ENCODE results near the gene CPN2.

CPN2 gene, protein sequence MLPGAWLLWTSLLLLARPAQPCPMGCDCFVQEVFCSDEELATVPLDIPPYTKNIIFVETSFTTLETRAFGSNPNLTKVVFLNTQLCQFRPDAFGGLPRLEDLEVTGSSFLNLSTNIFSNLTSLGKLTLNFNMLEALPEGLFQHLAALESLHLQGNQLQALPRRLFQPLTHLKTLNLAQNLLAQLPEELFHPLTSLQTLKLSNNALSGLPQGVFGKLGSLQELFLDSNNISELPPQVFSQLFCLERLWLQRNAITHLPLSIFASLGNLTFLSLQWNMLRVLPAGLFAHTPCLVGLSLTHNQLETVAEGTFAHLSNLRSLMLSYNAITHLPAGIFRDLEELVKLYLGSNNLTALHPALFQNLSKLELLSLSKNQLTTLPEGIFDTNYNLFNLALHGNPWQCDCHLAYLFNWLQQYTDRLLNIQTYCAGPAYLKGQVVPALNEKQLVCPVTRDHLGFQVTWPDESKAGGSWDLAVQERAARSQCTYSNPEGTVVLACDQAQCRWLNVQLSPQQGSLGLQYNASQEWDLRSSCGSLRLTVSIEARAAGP
- total RNA-seq = 0 to 0.03 (median 0) reads per million in 9 experiments

DNA sequence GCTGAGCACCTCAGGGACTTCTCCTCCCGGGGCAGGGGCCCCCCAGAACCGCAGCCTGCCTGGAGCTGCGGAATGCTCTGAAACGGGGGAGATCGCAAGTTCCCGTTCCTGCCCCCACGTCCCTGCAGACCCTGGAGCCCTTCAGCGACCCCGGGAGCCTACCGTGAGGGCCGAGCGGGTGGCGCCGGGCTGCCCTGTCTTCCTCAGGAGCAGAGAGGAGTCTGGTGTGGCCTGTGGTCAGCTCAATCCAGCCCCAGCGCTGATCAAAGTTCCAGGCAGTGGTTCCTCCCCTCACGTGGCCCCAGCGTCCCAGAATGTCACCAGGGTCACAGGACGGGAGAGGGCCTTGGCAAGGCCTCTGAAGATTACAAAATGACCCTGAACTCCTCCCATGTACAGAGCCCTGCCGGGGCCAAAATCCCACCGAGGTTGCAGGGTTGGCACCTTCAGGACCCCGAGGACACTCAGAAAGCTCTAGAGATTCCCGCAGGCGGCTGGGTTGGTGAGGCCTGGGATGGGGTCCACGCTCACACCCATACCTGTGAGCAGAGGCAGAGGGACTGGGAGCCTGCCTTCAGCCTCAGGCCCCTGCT lies at the start of gene CPN2:
CPN2 (minus strand) TSS at position 249 of the 593 bp plus-strand sequence. CDS start 8,626 bp downstream, outside the sequence.
- Mint-ChIP-seq H3K36me3 (ENCODE audit: insufficient read depth) (no peaks in the 10 kb centered on the region), H3K9me3 (no peaks in the 10 kb centered on the region), H3K4me3 (no peak within 1 kb of the TSS), H3K27me3 (peaks cover 6 to 11% of the 10 kb centered on the region in 2 donors), H3K27ac (no peak within 1 kb of the TSS), H3K4me1 (ENCODE audit: low read depth in 2 of 2) (no peaks in the 10 kb centered on the region)
- DNase-seq (no peak), ATAC-seq (replicated peaks) (no peak)

DNA sequence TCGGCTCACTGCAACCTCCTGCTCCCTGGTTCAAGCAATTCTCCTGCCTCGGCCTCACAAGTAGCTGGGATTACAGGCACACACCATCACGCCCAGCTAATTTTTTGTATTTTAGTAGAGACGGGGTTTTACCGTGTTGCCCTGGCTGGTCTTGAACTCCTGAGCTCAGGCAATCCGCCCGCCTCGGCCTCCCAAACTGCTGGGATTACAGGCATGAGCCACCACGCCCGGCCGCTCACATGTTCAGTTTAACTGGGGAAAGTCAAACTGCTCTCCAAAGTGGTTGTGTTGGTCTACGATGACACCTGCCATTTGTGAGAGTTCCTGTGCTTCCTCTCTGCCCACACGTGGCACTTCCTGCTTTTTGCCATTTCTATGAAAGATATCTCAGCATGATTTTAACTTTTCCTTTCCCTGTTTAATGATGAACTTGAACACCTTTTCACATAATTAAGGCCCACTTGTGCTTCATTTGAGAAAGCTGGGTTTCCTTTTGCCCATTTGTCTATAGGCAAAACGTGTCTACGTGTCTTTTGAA lies 48.8 kb upstream of the CPN2 start:
- Mint-ChIP-seq H3K4me1 (ENCODE audit: low read depth in 2 of 2) (peaks cover 21 to 25% of the 10 kb centered on the region in 2 donors), H3K4me3 (no peak overlapping the region), H3K36me3 (ENCODE audit: insufficient read depth) (peaks cover 10% of the 10 kb centered on the region), H3K27ac (no peak overlapping the region), H3K27me3 (peaks cover 17 to 34% of the 10 kb centered on the region in 2 donors), H3K9me3 (no peaks in the 10 kb centered on the region)
- DNase-seq (no peak), ATAC-seq (replicated peaks) (no peak)

DNA sequence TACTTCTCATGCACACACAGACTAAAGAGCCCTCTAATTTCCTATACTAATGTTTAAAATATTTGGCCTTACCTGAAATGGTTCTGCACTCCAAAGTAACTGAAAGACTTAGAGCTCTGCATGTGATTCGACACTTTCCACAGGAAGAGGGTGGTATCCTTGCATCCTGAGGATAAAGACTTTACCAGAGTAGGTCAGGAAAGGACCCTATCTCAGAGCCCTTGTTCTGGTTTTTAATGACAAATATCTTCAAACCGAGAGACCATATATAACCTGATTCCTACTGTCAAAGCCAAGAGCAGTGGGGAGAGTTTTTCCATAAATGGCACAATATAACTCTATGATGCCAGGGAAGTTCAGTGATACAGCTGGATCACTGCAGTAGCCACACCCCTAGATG lies 48.0 kb upstream of the CPN2 start, which contains the start of gene GP5:
GP5 (minus strand) TSS at position 101 of the 400 bp plus-strand sequence. CDS start 984 bp downstream, outside the sequence.
- H3K9me3 Mint-ChIP-seq = no peaks in the 10 kb centered on the region
- H3K4me1 Mint-ChIP-seq (ENCODE audit: low read depth in 2 of 2) = peaks cover 21 to 25% of the 10 kb centered on the region in 2 donors
- peaks cover 17 to 34% of the 10 kb centered on the region in 2 donors for H3K27me3 Mint-ChIP-seq
- no peak within 1 kb of the TSS for H3K27ac Mint-ChIP-seq
- no peak for DNase-seq
- H3K4me3 Mint-ChIP-seq = peak within 1 kb of the TSS; percentile 77 to 89
- no peak for ATAC-seq (replicated peaks)
- H3K36me3 Mint-ChIP-seq (ENCODE audit: insufficient read depth) = peaks cover 7% of the 10 kb centered on the region

DNA sequence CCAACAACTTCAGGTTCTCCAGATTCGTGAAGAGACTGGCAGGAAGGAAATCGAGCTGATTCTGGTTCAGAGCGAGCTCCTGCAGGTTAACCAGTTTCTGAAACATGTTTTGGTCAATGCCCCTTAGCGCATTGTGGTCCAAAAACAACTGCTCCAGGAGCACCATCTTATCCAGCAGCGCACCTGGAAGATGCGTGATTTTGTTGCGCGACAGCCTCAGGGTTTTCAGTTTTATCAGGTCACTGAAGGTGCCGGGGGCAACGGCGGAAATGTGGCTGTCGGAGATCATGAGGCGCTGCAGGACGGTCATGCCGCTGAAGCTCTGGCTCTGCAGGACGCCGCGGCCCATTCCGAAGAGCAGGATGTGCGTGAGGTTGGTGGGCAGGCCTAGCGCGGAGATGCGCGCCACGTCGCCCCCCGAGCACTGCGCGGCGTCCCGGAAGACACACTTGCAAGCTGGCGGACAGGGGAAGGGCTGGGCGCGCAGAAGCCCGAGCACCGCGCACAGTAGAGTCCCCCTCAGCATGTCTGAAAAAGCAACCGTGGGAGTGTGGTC lies 46.7 kb upstream of the CPN2 start:
- Mint-ChIP-seq H3K4me3 (peak overlapping the region; percentile 77 to 89), H3K36me3 (ENCODE audit: insufficient read depth) (peaks cover 7% of the 10 kb centered on the region), H3K4me1 (ENCODE audit: low read depth in 2 of 2) (peaks cover 21 to 25% of the 10 kb centered on the region in 2 donors), H3K27ac (peak overlapping the region in 1 of 2 donors; percentile 57), H3K27me3 (peaks cover 17 to 34% of the 10 kb centered on the region in 2 donors), H3K9me3 (no peaks in the 10 kb centered on the region)
- DNase-seq (peak in 1 of 3 experiments; percentile 12), ATAC-seq (replicated peaks) (peak; percentile 51)

DNA sequence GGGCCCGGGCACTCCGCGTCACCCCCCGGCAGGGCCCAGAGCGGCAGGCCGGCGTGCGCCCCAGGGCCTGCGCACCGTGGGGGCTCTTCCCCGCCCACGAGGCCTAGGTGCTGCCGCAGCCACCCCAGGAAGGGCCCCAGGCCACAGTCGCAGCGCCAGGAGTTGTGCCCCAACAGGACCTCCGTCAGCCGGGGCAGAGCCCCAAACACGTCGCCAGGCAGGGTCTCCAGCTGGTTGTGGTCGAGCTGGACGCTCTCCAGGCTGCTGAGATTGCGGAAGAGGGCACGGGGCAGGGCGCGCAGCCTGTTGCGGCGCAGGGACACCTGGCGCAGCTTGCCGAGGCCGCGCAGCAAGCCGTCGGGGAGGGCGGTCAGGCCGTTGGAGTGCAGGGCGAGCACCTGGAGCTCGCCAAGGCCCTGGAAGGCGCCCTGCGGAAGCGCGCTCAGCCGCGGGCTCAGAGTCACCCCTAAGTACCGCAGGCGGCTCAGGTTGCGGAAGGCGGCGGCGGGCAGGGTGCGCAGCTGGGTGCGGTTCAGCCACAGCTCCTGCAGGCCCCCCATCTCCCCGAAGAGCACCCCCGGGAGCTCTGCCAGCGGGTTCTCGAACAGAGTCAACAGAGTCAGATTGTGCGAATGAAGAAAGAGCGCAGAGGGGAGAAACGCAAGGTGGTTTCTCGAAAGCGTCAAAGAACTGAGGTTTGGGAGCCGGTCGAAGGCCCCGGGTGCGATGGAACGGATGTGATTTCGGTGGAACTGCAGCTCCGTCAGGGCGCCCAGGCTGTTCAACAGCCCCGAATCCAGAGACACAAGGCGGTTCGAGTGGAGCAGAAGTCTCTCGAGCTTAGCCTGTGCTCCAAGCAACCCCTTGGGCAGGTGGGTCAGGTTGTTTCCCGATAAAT lies 46.0 kb upstream of the CPN2 start:
- Mint-ChIP-seq H3K9me3 (no peaks in the 10 kb centered on the region), H3K4me3 (peak overlapping the region; percentile 77 to 89), H3K4me1 (ENCODE audit: low read depth in 2 of 2) (peaks cover 21 to 25% of the 10 kb centered on the region in 2 donors), H3K27me3 (peaks cover 17 to 34% of the 10 kb centered on the region in 2 donors), H3K27ac (peak overlapping the region in 1 of 2 donors; percentile 57), H3K36me3 (ENCODE audit: insufficient read depth) (peaks cover 7% of the 10 kb centered on the region)
- peak; percentile 62 for ATAC-seq (replicated peaks)
- DNase-seq = peak in 1 of 3 experiments; percentile 10

DNA sequence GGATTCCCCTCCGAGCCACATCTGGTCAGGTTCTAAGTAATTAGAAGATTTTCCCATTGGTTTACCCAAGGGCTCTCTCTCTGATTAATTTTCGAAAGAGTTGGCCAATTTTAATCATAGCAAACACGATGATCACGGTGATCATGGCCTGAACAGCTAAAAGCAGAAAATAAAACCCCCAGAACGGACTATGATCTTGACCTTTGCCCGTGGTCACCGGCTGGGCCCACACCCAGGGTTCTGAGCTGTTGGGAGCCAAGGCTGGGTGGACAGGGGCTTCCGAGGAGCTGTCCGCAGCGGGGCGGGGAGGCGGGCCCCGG lies 45.4 kb upstream of the CPN2 start:
- Mint-ChIP-seq H3K9me3 (no peaks in the 10 kb centered on the region), H3K4me1 (ENCODE audit: low read depth in 2 of 2) (peaks cover 21 to 25% of the 10 kb centered on the region in 2 donors), H3K36me3 (ENCODE audit: insufficient read depth) (peaks cover 7% of the 10 kb centered on the region), H3K4me3 (peak overlapping the region; percentile 77 to 89), H3K27ac (no peak overlapping the region), H3K27me3 (peaks cover 17 to 34% of the 10 kb centered on the region in 2 donors)
- DNase-seq (no peak), ATAC-seq (replicated peaks) (no peak)

DNA sequence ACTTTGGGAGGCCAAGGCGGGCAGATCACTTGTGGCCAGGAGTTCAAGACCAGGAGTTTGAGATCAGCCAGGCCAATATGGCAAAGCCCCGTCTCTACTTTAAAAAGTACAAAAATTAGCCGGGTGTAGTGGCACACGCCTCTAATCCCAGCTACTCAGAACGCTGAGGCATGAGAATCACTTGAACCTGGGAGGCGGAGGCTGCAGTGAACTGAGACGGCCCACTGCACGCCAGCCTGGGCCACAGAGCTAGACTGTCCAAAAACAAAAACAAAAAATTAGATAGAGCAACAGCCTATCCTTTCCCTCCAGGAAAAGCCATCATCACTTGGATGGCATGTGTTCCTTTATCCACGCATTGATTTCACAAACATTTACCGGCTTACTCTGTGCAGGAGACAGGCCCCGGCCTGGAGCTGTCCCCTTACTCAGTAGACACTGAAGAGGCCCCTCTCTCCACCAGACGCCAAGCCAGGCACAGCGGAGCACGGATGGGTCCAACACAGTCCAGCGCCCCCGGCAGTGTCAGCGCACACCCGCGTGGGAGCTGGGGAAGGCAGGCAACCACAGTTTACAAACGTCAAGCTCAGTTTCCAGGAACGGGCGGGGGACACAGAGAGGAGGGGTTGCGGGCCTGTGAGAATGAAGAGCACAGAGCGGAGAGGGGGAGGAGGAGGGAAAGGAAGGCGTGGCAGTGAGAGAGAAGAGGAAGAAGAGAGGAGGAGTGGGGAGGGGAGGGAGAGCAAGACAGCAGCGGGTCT lies 44.8 kb upstream of the CPN2 start:
- H3K4me1 Mint-ChIP-seq (ENCODE audit: low read depth in 2 of 2) = peaks cover 21 to 25% of the 10 kb centered on the region in 2 donors
- H3K27ac Mint-ChIP-seq = peak overlapping the region in 1 of 2 donors; percentile 57
- peaks cover 17 to 34% of the 10 kb centered on the region in 2 donors for H3K27me3 Mint-ChIP-seq
- peak overlapping the region; percentile 77 to 89 for H3K4me3 Mint-ChIP-seq
- peaks cover 7% of the 10 kb centered on the region for H3K36me3 Mint-ChIP-seq (ENCODE audit: insufficient read depth)
- no peaks in the 10 kb centered on the region for H3K9me3 Mint-ChIP-seq
- ATAC-seq (replicated peaks) (peak; percentile 40), DNase-seq (no peak)

DNA sequence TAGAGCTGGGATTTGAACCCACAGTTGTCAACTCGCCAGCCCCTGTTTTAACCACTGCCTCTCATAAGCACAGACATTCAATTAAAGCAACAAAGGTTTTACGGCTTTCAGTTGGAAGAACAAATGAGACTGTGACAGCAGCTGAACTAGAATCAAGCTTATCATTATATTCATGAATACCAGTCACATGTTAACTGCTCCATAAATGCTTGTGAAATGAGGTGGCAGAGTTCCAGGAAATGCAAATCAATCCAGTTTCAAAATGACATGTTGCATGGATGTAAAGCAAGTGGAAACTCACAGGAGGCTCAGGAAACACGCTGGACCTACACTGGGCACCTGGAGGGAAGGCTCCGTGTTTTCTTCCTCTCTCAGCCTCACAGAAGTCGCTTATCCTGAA lies 44.1 kb upstream of the CPN2 start:
- H3K9me3 Mint-ChIP-seq = no peaks in the 10 kb centered on the region
- DNase-seq (no peak), ATAC-seq (replicated peaks) (no peak)
- peak overlapping the region; percentile 77 to 89 for H3K4me3 Mint-ChIP-seq
- H3K27ac Mint-ChIP-seq = peak overlapping the region in 1 of 2 donors; percentile 57
- H3K36me3 Mint-ChIP-seq (ENCODE audit: insufficient read depth) = peaks cover 7% of the 10 kb centered on the region
- peaks cover 20 to 24% of the 10 kb centered on the region in 2 donors for H3K4me1 Mint-ChIP-seq (ENCODE audit: low read depth in 2 of 2)
- H3K27me3 Mint-ChIP-seq = peaks cover 17 to 33% of the 10 kb centered on the region in 2 donors

DNA sequence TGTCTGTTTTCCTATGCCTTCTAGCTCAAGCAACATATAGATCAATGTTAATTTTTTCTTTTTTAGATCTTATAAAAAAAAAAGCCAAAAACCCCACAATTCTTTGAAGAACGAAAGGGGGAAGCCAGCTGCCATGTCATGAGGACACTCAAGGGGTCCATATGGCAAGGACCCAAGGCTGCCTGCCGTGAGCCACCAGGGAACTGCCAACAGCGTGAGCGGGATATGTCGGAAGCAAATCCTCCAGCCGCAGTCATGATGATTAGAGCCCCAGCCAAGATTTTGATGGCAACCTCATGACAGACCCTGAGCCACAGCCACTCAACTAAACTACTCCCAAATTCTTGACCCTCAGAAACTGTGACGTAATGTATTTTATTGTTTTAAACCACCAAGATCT lies 41.4 kb upstream of the CPN2 start:
- peaks cover 7% of the 10 kb centered on the region for H3K36me3 Mint-ChIP-seq (ENCODE audit: insufficient read depth)
- ATAC-seq (replicated peaks) (no peak), DNase-seq (no peak)
- no peaks in the 10 kb centered on the region for H3K9me3 Mint-ChIP-seq
- H3K27me3 Mint-ChIP-seq = peaks cover 13 to 31% of the 10 kb centered on the region in 2 donors
- no peak overlapping the region for H3K27ac Mint-ChIP-seq
- H3K4me3 Mint-ChIP-seq = no peak overlapping the region
- H3K4me1 Mint-ChIP-seq (ENCODE audit: low read depth in 2 of 2) = peaks cover 5 to 15% of the 10 kb centered on the region in 2 donors

DNA sequence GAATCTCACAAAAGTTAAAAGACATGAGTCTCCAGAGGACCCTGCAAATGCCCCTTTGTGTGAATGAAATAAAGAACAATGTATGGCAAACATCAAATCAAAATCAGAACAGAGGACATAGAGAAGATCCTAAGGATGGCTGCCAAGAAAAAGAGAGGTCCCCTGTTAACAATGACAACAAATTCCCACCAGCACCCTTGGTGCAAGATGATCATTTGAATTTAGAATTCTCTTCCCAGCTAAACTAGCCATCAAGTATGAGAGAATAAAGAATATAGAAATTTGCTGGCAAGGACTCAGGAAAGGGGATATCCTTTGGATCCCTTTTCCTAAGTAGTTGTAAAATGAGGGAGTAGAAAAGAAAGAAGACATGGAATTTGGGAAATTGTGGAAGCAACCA lies 39.7 kb upstream of the CPN2 start:
- peaks cover 6 to 26% of the 10 kb centered on the region in 2 donors for H3K27me3 Mint-ChIP-seq
- no peak overlapping the region for H3K4me3 Mint-ChIP-seq
- DNase-seq = no peak
- H3K36me3 Mint-ChIP-seq (ENCODE audit: insufficient read depth) = no peaks in the 10 kb centered on the region
- H3K27ac Mint-ChIP-seq = no peak overlapping the region
- ATAC-seq (replicated peaks) = no peak
- H3K9me3 Mint-ChIP-seq = no peaks in the 10 kb centered on the region
- H3K4me1 Mint-ChIP-seq (ENCODE audit: low read depth in 2 of 2) = peaks cover 0 to 6% of the 10 kb centered on the region in 2 donors

DNA sequence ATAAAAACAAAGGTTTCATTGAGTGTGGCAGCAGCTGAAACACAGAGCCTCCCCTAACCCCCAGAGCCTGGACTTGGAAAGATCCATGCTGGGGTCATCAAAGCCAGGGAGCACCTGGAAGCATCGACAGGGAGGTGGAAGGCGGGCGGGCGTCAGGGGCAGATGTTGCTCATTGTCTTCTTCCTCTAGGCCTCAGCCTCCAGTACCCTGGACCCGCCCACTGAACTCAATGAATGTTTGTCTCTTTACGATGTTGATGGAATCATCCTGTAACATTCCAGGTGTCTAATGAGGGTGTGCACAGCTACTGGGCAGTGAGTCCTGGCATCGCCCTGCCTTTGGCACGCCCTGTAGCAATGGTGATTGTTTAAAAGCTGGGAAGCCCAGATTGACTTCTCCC lies 38.1 kb upstream of the CPN2 start:
- no peak for ATAC-seq (replicated peaks)
- peaks cover under 1% of the 10 kb centered on the region for H3K36me3 Mint-ChIP-seq (ENCODE audit: insufficient read depth)

DNA sequence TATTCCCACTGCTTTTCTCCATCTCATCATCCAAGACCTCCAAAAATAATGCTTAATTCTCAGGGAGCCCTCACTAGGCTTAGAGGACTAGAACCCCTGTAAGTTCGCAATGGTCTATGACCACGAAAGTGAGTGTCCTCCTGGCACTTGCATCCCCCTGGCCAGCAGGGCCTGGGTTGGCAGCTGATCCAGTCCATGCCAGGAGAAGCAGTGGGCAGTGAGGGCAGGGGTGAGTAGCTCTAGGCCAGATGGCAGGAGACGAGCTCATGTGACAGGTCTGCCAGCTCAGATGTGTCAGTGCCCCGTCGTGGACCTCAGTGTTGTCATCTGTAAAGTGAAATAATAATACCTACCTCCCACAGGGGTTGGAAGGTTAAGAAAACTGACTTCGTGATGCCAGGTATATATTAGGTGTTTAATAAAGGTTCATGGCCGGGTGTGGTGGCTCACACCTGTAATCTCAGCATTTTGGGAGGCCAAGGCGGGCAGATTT lies 36.8 kb upstream of the CPN2 start:
- no peak for ATAC-seq (replicated peaks)
- Mint-ChIP-seq H3K36me3 (ENCODE audit: insufficient read depth) (peaks cover 3% of the 10 kb centered on the region), H3K27me3 (peaks cover 25 to 33% of the 10 kb centered on the region in 2 donors), H3K4me1 (ENCODE audit: low read depth in 2 of 2) (peaks cover 0 to 5% of the 10 kb centered on the region in 2 donors), H3K9me3 (no peaks in the 10 kb centered on the region), H3K27ac (no peak overlapping the region), H3K4me3 (no peak overlapping the region)
- no peak for DNase-seq

More for the DNA sequence above, 38.1 kb upstream of the CPN2 start:
- Mint-ChIP-seq H3K9me3 (no peaks in the 10 kb centered on the region), H3K4me3 (no peak overlapping the region), H3K4me1 (ENCODE audit: low read depth in 2 of 2) (peaks cover 0 to 5% of the 10 kb centered on the region in 2 donors), H3K27me3 (peaks cover 12 to 21% of the 10 kb centered on the region in 2 donors), H3K27ac (no peak overlapping the region)
- no peak for DNase-seq

Data from effector memory CD8-positive, alpha-beta T cell (primary cell).